ENCODE data around the gene LHPP. TPM values are rescaled to one million over a fixed set of nuclear protein-coding genes. Genes with fewer than 3 reads are reported as not detected.

LHPP gene
- total and polyA plus RNA-seq, 2 donors (not counting 1 experiment from before 2014, with no cell fraction given), result 10.2 to 15.6 TPM

- no peaks in the 10 kb centered on the region for H3K79me2 ChIP-seq (ENCODE audit: control insufficient read depth, insufficient read depth, low read length)
- H3K4me3 ChIP-seq (replicated peaks in 1 of 4; ENCODE audit: control extremely low read depth in 1 of 4, insufficient read depth in 1 of 4, low read depth in 3 of 4, low read length in 4 of 4), result no peak overlapping the region
- no peak overlapping the region for H3K4me2 ChIP-seq (ENCODE audit: extremely low read depth, insufficient read depth, low read length)
- H3K9me3 ChIP-seq (ENCODE audit: control insufficient read depth, insufficient read depth, low read depth, low read length), result no peaks in the 10 kb centered on the region
- H3K4me1 ChIP-seq (ENCODE audit: control insufficient read depth, extremely low read depth, insufficient read depth, low read length), result no peaks in the 10 kb centered on the region
- no peak overlapping the region for H2AFZ ChIP-seq (ENCODE audit: low read length)
- no peak overlapping the region for H3K9ac ChIP-seq (ENCODE audit: insufficient read depth, low read length)
- no peaks in the 10 kb centered on the region for H4K20me1 ChIP-seq (ENCODE audit: control insufficient read depth, extremely low read depth, insufficient read depth, low read length)
- H3K27ac ChIP-seq (ENCODE audit: insufficient read depth, low read length), result no peak overlapping the region
- no peaks in the 10 kb centered on the region for H3K36me3 ChIP-seq (ENCODE audit: control insufficient read depth, insufficient read depth, low read length)
- H3K27me3 ChIP-seq (ENCODE audit: control insufficient read depth, insufficient read depth, low read length), result no peaks in the 10 kb centered on the region
- no peak for DNase-seq (ENCODE audit: low read depth in 2 of 2)
- TF ChIP-seq CTCF (conservative IDR thresholded peaks at IDR 0.05 in 1 of 2, IDR thresholded peaks at IDR 0.05 in 1 of 2; ENCODE audit: low read depth in 1 of 2, low read length in 2 of 2) (no peak), EZH2 (IDR thresholded peaks at IDR 0.05; ENCODE audit: low read length, missing control alignments) (no peak)
Measured at GRCh38 chr10:124576526-124577420, 115.2 kb downstream of the LHPP start.

GRCh38 chr10:124577651-124578050 lies 116.0 kb downstream of the LHPP start:
- no peak overlapping the region for H2AFZ ChIP-seq (ENCODE audit: low read length)
- H4K20me1 ChIP-seq (ENCODE audit: control insufficient read depth, extremely low read depth, insufficient read depth, low read length), result no peaks in the 10 kb centered on the region
- TF ChIP-seq CTCF (conservative IDR thresholded peaks at IDR 0.05 in 1 of 2, IDR thresholded peaks at IDR 0.05 in 1 of 2; ENCODE audit: low read depth in 1 of 2, low read length in 2 of 2) (no peak), EZH2 (IDR thresholded peaks at IDR 0.05; ENCODE audit: low read length, missing control alignments) (no peak)
- no peak for DNase-seq (ENCODE audit: low read depth in 2 of 2)
- H3K4me3 ChIP-seq (replicated peaks in 1 of 4; ENCODE audit: control extremely low read depth in 1 of 4, insufficient read depth in 1 of 4, low read depth in 3 of 4, low read length in 4 of 4), result no peak overlapping the region
- H3K79me2 ChIP-seq (ENCODE audit: control insufficient read depth, insufficient read depth, low read length), result no peaks in the 10 kb centered on the region
- no peaks in the 10 kb centered on the region for H3K9me3 ChIP-seq (ENCODE audit: control insufficient read depth, insufficient read depth, low read depth, low read length)
- H3K27ac ChIP-seq (ENCODE audit: insufficient read depth, low read length), result no peak overlapping the region
- no peak overlapping the region for H3K9ac ChIP-seq (ENCODE audit: insufficient read depth, low read length)
- H3K27me3 ChIP-seq (ENCODE audit: control insufficient read depth, insufficient read depth, low read length), result no peaks in the 10 kb centered on the region
- no peaks in the 10 kb centered on the region for H3K4me1 ChIP-seq (ENCODE audit: control insufficient read depth, extremely low read depth, insufficient read depth, low read length)
- H3K4me2 ChIP-seq (ENCODE audit: extremely low read depth, insufficient read depth, low read length), result no peak overlapping the region
- no peaks in the 10 kb centered on the region for H3K36me3 ChIP-seq (ENCODE audit: control insufficient read depth, insufficient read depth, low read length)

GRCh38 chr10:124578231-124579010 lies 116.8 kb downstream of the LHPP start:
- DNase-seq (ENCODE audit: low read depth in 2 of 2), result no peak
- no peaks in the 10 kb centered on the region for H3K79me2 ChIP-seq (ENCODE audit: control insufficient read depth, insufficient read depth, low read length)
- H3K9me3 ChIP-seq (ENCODE audit: control insufficient read depth, insufficient read depth, low read depth, low read length), result no peaks in the 10 kb centered on the region
- H3K27me3 ChIP-seq (ENCODE audit: control insufficient read depth, insufficient read depth, low read length), result no peaks in the 10 kb centered on the region
- TF ChIP-seq EZH2 (IDR thresholded peaks at IDR 0.05; ENCODE audit: low read length, missing control alignments) (no peak), CTCF (conservative IDR thresholded peaks at IDR 0.05 in 1 of 2, IDR thresholded peaks at IDR 0.05 in 1 of 2; ENCODE audit: low read depth in 1 of 2, low read length in 2 of 2) (no peak)
- no peaks in the 10 kb centered on the region for H3K36me3 ChIP-seq (ENCODE audit: control insufficient read depth, insufficient read depth, low read length)
- no peak overlapping the region for H3K9ac ChIP-seq (ENCODE audit: insufficient read depth, low read length)
- H4K20me1 ChIP-seq (ENCODE audit: control insufficient read depth, extremely low read depth, insufficient read depth, low read length), result no peaks in the 10 kb centered on the region
- H3K27ac ChIP-seq (ENCODE audit: insufficient read depth, low read length), result no peak overlapping the region
- no peak overlapping the region for H3K4me3 ChIP-seq (replicated peaks in 1 of 4; ENCODE audit: control extremely low read depth in 1 of 4, insufficient read depth in 1 of 4, low read depth in 3 of 4, low read length in 4 of 4)
- H3K4me2 ChIP-seq (ENCODE audit: extremely low read depth, insufficient read depth, low read length), result no peak overlapping the region
- H3K4me1 ChIP-seq (ENCODE audit: control insufficient read depth, extremely low read depth, insufficient read depth, low read length), result no peaks in the 10 kb centered on the region
- H2AFZ ChIP-seq (ENCODE audit: low read length), result no peak overlapping the region
